ENCODE data around the gene UGGT2. TPM values are rescaled to one million over a fixed set of nuclear protein-coding genes. Genes with fewer than 3 reads are reported as not detected.

The UGGT2 gene
- total and polyA plus RNA-seq, 8 donors: 24.1 to 50.0 (median 43.3) TPM

GRCh38 chr13:95809429-95809828 is 243.8 kb downstream of the UGGT2 start:
- no peak overlapping the region for H3K27ac ChIP-seq
- no peaks in the 10 kb centered on the region for H3K27me3 ChIP-seq
- TF ChIP-seq CTCF (IDR thresholded peaks at IDR 0.05): no peak
- ATAC-seq (no peak), DNase-seq (no peak)
- intact Hi-C loops (cut with DNase I): no loop called here
- peaks cover 0 to 26% of the 10 kb centered on the region in 2 donors for H3K36me3 ChIP-seq
- H3K4me1 ChIP-seq: no peaks in the 10 kb centered on the region
- no peak overlapping the region for H3K4me3 ChIP-seq
- peaks cover 0 to 43% of the 10 kb centered on the region in 2 donors for H3K9me3 ChIP-seq

- Histone ChIP-seq H3K36me3 (peaks cover 0 to 14% of the 10 kb centered on the region in 2 donors), H3K4me3 (no peak overlapping the region), H3K27me3 (no peaks in the 10 kb centered on the region), H3K9me3 (peaks cover 0 to 28% of the 10 kb centered on the region in 2 donors), H3K4me1 (no peaks in the 10 kb centered on the region), H3K27ac (no peak overlapping the region)
- intact Hi-C loops (cut with DNase I): no loop called here
- DNase-seq (no peak), ATAC-seq (no peak)
- TF ChIP-seq CTCF (IDR thresholded peaks at IDR 0.05): no peak
Observed at GRCh38 chr13:95805921-95806320, 247.3 kb downstream of the UGGT2 start.

- DNase-seq (no peak), ATAC-seq (no peak)
- TF ChIP-seq CTCF (IDR thresholded peaks at IDR 0.05): no peak
- H3K27ac ChIP-seq: no peak overlapping the region
- intact Hi-C loops (cut with DNase I): no loop called here
- H3K36me3 ChIP-seq: peaks cover 0 to 5% of the 10 kb centered on the region in 2 donors
- no peaks in the 10 kb centered on the region for H3K27me3 ChIP-seq
- no peaks in the 10 kb centered on the region for H3K4me1 ChIP-seq
- H3K9me3 ChIP-seq: peaks cover 0 to 17% of the 10 kb centered on the region in 2 donors
- no peak overlapping the region for H3K4me3 ChIP-seq
Observed at GRCh38 chr13:95801825-95802224, 251.4 kb downstream of the UGGT2 start.

GRCh38 chr13:95800436-95800835 is 252.8 kb downstream of the UGGT2 start:
- no peak for TF ChIP-seq CTCF (IDR thresholded peaks at IDR 0.05)
- Histone ChIP-seq H3K27me3 (no peaks in the 10 kb centered on the region), H3K27ac (no peak overlapping the region), H3K4me1 (no peaks in the 10 kb centered on the region), H3K4me3 (no peak overlapping the region), H3K36me3 (peaks cover 0 to 15% of the 10 kb centered on the region in 2 donors), H3K9me3 (peaks cover 0 to 5% of the 10 kb centered on the region in 2 donors)
- DNase-seq (peak in 2 of 4 donors; percentile 6 to 28), ATAC-seq (peak; percentile 37)
- intact Hi-C loops (cut with DNase I): no loop called here

- H3K9me3 ChIP-seq: no peaks in the 10 kb centered on the region
- no peaks in the 10 kb centered on the region for H3K27me3 ChIP-seq
- no peak overlapping the region for H3K27ac ChIP-seq
- no peaks in the 10 kb centered on the region for H3K4me1 ChIP-seq
- H3K4me3 ChIP-seq: no peak overlapping the region
- DNase-seq: no peak
- TF ChIP-seq CTCF (IDR thresholded peaks at IDR 0.05): no peak
- no peak for ATAC-seq
- peaks cover 0 to 49% of the 10 kb centered on the region in 2 donors for H3K36me3 ChIP-seq
- intact Hi-C loops (cut with DNase I): no loop called here
Observed at GRCh38 chr13:95797016-95797415, 256.2 kb downstream of the UGGT2 start.
